ENCODE data around the gene C1D.

C1D gene

DNA sequence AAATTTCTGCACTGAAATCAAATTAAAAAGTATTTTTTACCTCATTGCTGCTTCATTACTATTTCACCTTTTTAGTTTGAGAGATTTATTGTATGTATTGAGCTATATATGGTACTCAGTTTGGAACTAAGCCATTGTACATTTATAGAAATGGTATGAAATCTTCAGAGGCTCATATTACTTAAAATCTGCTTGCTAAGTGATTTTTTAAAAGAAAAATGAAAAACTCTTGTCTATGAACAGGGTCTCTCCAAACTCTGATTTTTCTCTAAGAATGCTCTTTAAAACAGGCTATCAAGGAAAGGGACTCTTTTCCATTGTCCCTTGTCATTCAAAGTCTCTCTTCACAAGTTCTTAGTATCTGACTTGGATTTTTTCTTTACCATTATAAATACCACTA lies 31.8 kb downstream of the C1D start:
- no peak overlapping the region for H3K27ac ChIP-seq
- TF ChIP-seq, protein P1, sequence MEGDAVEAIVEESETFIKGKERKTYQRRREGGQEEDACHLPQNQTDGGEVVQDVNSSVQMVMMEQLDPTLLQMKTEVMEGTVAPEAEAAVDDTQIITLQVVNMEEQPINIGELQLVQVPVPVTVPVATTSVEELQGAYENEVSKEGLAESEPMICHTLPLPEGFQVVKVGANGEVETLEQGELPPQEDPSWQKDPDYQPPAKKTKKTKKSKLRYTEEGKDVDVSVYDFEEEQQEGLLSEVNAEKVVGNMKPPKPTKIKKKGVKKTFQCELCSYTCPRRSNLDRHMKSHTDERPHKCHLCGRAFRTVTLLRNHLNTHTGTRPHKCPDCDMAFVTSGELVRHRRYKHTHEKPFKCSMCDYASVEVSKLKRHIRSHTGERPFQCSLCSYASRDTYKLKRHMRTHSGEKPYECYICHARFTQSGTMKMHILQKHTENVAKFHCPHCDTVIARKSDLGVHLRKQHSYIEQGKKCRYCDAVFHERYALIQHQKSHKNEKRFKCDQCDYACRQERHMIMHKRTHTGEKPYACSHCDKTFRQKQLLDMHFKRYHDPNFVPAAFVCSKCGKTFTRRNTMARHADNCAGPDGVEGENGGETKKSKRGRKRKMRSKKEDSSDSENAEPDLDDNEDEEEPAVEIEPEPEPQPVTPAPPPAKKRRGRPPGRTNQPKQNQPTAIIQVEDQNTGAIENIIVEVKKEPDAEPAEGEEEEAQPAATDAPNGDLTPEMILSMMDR (IDR thresholded peaks at IDR 0.05) = no peak
- TF ChIP-seq ZFX (IDR thresholded peaks at IDR 0.05; ENCODE audit: borderline replicate concordance) = no peak

DNA sequence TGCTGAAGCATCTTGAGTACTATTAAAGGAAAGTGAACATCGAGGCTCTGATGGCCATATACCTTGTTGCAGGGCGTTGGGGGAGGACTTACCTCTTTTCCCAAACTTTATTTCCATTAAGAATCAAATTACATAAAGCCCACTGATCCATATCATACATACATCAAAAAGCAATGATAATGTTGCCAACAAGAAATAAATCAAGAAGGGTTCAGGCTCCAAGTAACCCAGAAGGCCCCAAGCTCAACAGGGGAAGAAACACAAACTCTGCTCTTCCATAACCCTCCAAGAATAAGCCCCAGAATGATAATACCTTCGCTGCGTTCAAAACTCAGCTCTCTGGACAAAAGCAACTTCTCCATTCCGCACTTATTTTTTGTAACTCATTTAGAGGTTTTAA lies 32.3 kb downstream of the C1D start:
- TF ChIP-seq, protein P1 (IDR thresholded peaks at IDR 0.05) = no peak
- no peak for TF ChIP-seq ZFX (IDR thresholded peaks at IDR 0.05; ENCODE audit: borderline replicate concordance)
- H3K27ac ChIP-seq = no peak overlapping the region

DNA sequence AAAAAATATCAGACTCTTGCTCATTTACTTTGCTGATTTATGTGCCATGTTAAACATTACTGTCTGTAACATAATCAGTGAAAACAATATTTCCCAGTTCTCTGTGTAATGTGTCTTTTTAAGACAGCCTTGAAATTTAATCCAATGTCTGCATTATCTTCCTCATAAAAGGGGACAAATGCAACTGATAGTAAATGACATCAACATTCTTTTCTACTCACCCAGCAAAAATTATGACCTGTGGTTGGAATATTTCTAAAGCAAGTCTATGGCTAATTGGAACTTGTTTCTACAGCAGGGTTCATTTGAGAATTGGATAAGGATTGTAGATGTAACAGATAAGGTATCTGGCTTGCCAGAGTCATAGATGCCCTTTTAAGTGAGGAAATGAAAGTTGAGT lies 34.8 kb downstream of the C1D start:
- TF ChIP-seq ZFX (IDR thresholded peaks at IDR 0.05; ENCODE audit: borderline replicate concordance) = no peak
- TF ChIP-seq, protein P1 (IDR thresholded peaks at IDR 0.05) = no peak
- no peak overlapping the region for H3K27ac ChIP-seq

DNA sequence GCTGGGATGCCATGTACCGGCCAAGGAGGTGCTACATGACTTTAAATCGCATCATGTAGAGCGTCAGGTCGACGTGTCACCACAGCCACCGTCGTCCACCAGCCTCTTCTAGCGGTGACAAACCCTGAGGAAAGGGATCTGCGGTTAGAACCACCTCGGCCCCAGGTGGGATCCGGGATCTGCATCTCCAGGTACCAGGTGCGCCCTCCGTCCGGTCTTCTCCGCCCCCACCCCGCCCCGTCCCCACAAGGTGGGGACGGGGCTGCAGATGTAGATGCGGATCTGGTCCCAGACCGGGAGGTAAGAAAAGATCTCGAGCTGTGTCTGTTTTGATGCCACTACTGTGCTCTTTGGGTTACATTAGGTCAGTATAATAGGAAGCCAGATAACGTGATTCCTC lies 38.4 kb downstream of the C1D start:
- TF ChIP-seq ZFX (IDR thresholded peaks at IDR 0.05; ENCODE audit: borderline replicate concordance) = no peak
- TF ChIP-seq, protein P1 (IDR thresholded peaks at IDR 0.05) = no peak
- H3K27ac ChIP-seq = no peak overlapping the region

DNA sequence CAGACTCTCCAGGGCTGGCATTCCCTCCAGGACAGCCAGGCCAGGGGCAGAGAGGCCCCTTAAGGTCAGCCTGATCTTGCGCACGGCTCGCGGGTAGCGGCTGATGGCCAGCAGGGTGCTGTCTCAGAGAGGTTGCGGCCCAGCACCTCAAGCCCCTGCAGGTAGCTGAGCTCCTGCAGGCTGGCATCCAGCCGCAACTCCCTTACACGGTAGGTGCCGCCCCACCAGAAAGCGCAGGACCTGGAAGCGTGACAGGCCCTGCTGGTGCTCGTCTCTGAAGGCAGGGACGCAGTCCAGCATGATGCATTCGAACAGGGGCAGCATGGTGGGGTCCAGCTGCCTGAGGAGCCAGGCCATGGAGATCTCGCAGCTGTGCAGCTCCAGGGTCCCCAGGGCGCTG lies 38.9 kb downstream of the C1D start:
- H3K27ac ChIP-seq = no peak overlapping the region
- TF ChIP-seq ZFX (IDR thresholded peaks at IDR 0.05; ENCODE audit: borderline replicate concordance) = no peak
- TF ChIP-seq, protein P1 (IDR thresholded peaks at IDR 0.05) = no peak

DNA sequence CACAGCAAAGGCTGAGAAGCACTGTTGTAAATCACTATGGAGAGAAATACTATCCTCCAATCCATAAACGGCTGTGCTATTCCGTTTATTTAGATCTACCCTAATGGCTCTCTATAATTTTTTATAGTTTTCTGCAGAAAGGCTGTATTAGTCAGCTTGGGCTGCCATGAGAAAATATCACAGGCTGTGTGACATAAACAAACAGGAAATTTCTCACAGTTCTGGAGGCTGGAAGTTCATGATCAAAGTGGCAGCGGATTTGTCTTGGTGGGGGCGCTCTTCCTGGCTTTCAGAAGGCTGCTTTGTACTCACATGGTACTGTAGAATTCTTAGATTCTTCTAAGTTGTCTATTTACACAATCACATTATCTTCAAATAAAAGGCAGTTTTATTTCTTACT lies 44.1 kb downstream of the C1D start:
- no peak for TF ChIP-seq ZFX (IDR thresholded peaks at IDR 0.05; ENCODE audit: borderline replicate concordance)
- H3K27ac ChIP-seq = no peak overlapping the region

DNA sequence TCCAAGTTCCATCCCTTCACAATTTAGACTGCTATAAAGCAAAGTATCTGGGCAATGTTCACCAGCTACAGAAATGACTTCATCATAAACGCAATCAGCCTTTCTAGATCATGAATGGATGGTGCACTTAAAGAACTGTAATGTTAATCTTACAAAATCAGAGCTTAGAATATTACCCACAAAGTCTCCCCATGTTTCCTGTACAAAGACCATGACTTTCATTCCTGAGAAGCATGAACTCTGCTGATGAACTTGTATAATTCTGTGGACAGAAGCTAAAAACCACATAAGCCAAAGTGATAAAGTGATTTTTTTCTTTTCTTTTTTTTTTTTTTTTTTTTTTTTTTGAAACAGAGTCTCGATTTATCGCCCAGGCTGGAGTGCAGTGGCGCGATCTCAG lies 53.3 kb downstream of the C1D start:
- TF ChIP-seq, protein P1 (IDR thresholded peaks at IDR 0.05) = no peak
- no peak for TF ChIP-seq ZFX (IDR thresholded peaks at IDR 0.05; ENCODE audit: borderline replicate concordance)
- H3K27ac ChIP-seq = no peak overlapping the region

DNA sequence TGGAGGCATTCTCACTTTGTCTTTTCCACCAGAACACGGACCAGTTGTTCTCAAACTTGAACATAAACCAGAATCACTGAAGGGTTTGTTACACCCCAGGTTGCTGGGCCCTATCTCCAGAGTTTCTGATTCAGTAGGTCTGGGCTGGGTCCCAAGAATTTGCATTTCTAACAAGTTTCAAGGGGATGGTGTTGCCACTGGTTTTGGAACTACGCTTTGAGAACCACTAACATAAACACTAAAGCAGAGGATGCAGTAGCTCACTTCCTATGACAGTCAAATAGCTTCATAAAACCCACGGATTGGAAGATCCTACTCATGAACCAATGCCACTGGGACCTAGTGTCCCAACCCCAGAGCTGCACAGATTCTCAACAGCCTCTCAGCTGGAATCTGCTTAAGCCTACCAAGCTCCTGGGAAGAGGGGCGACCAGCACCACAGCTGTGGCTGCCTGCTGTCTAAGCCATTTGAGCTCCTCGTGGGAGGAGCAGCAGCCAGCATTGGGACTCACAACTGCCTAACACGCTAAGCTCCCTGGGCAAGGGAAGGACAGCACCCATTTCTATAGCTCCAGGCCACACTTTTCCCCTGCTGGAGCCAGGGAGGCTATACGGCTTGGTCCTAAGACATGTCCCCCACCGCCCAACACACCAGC lies 62.5 kb downstream of the C1D start:
- H3K27ac ChIP-seq = no peak overlapping the region
- TF ChIP-seq, protein P1 (IDR thresholded peaks at IDR 0.05) = no peak
- no peak for TF ChIP-seq ZFX (IDR thresholded peaks at IDR 0.05; ENCODE audit: borderline replicate concordance)

Measured in 22Rv1 (cell line).